ENCODE measurements around the gene TSGA10. TPM values are rescaled to one million over a fixed set of nuclear protein-coding genes. Genes with fewer than 3 reads are reported as not detected.
"Not testable (repeated sequence)": the region's sequence is repeated elsewhere in the genome, so short reads cannot be mapped to it uniquely, and the experiment has no call there.

TSGA10 gene
- total RNA-seq, 1 experiment from 2014 or later, result 10.5 TPM

- no peak for DNase-seq (ENCODE audit: low read depth, low spot score)
- in situ Hi-C loops (cut with HindIII; ENCODE audit: low pct_unique_long_range_greater_than_20kb, low sequenced_read_pairs), result no loop called here
Measured at GRCh38 chr2:99027856-99028255, 126.9 kb downstream of the TSGA10 start.

GRCh38 chr2:99000708-99001107 lies 154.0 kb downstream of the TSGA10 start:
- in situ Hi-C loops (cut with HindIII; ENCODE audit: low pct_unique_long_range_greater_than_20kb, low sequenced_read_pairs), result no loop called here
- DNase-seq (ENCODE audit: low read depth, low spot score), result no peak

GRCh38 chr2:98988695-98989094 lies 166.0 kb downstream of the TSGA10 start:
- in situ Hi-C loops (cut with HindIII; ENCODE audit: low pct_unique_long_range_greater_than_20kb, low sequenced_read_pairs); DNase-seq (ENCODE audit: low read depth, low spot score): not testable (repeated sequence)

DNA sequence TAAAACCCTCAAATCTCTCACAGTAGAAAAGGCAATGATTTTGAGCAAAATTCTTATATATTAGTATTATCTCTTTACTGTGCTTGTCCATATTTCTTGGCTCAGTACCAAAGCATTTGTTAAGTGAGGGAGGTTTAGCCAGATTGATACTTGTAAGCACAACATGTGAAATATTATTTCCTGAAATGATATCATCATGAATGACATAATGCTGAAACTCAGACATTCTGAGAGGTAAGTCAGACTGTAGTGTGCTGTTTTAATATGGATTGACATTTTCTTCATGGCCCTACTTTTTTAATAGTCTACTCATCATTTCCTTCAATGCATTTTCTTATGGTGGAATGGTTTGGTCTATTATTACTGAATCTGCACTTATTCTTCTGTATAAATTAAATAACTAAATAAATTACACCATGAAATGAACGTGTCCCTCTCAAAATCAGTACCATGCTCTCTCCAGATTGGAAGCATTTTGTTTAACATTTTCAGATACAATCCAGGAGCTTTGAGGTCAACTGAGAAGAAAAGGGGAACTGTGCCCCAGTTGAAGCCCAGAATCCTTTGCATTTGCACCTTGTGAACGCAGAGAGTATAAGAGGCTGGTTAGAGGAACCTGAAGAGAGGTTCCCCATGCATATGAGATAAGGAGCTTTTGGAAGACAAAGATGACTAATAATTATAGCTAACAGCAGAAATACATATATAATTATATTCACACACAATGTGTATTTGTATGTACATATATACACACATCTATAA lies 168.7 kb downstream of the TSGA10 start:
- DNase-seq (ENCODE audit: low read depth, low spot score), result no peak
- in situ Hi-C loops (cut with HindIII; ENCODE audit: low pct_unique_long_range_greater_than_20kb, low sequenced_read_pairs), result no loop called here

GRCh38 chr2:98975611-98976010 lies 179.1 kb downstream of the TSGA10 start:
- no peak for DNase-seq (ENCODE audit: low read depth, low spot score)
- in situ Hi-C loops (cut with HindIII; ENCODE audit: low pct_unique_long_range_greater_than_20kb, low sequenced_read_pairs), result no loop called here

GRCh38 chr2:98972582-98973167 lies 182.1 kb downstream of the TSGA10 start:
- DNase-seq (ENCODE audit: low read depth, low spot score), result no peak
- in situ Hi-C loops (cut with HindIII; ENCODE audit: low pct_unique_long_range_greater_than_20kb, low sequenced_read_pairs), result no loop called here

DNA sequence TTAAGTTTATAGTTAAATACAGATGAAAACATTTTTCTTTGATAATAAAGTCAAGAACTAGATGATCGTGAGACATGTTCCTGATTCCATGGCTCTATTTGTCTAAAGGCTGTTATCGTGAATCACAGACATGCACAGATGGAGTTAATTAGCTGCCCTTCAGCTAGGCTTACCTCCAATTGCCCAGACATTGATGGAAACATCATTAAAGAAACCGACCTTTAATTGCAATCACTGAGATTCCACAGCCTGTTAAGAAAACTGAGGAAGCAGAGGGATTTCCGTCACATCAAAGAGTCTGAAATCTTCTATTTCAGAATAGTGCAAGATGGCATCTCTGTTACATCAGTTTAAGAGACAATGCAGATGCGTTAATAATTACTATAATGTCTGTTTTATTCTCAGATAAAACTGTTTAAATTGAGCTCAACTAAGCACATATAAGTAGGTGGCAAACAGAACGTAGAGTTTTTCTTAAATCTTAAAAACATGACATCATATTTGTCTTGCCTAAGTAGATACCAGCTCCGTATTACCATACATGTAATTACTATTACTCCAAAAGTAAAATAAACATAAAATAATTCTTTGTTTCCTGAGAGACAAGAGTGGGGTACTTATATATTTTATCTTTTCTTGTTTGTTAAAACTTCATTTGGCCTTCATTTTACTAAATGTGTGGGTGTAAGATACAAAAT lies 194.8 kb downstream of the TSGA10 start:
- no peak for DNase-seq (ENCODE audit: low read depth, low spot score)
- in situ Hi-C loops (cut with HindIII; ENCODE audit: low pct_unique_long_range_greater_than_20kb, low sequenced_read_pairs), result no loop called here

- in situ Hi-C loops (cut with HindIII; ENCODE audit: low pct_unique_long_range_greater_than_20kb, low sequenced_read_pairs), result no loop called here
- no peak for DNase-seq (ENCODE audit: low read depth, low spot score)
Measured at GRCh38 chr2:98952966-98953365, 201.8 kb downstream of the TSGA10 start.

DNA sequence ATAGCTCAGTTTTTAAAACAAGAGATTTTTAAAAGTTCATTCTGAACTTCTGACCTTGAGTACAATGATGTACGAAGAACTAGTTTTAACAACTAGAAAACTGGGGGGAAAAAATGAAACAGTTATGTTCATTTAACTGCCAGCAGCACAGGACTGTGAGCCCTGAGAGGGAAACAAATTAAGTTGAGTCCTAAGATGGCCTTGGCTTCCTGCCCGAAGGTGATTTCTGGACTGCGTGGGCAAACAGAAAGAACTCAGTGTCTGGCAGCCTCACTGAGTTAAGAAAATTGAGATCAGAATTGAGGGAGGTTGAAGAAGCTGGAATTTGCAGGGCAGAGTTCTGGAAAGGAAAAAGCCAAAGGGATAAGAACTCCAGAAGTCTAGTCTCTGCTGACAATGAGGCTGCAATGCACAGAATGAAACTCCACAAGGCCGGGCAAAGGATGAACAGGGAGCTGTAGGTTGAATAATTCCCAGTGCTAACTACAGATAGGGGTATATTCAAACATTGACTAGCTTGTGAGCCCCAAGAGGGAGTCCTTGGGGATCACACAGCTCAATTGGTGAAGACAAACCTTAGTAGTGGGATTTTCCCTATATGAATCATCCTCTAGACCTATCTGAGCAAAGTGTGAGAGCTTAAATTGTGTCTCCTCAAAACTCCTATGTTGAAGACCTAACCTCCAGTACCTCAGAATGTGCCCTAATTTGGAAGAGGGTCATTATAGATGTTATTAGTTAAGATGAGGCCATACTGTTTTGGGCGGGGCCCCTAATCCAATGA lies 205.6 kb downstream of the TSGA10 start:
- in situ Hi-C loops (cut with HindIII; ENCODE audit: low pct_unique_long_range_greater_than_20kb, low sequenced_read_pairs), result no loop called here

GRCh38 chr2:98947554-98947953 lies 207.2 kb downstream of the TSGA10 start:
- DNase-seq (ENCODE audit: low read depth, low spot score), result no peak
- in situ Hi-C loops (cut with HindIII; ENCODE audit: low pct_unique_long_range_greater_than_20kb, low sequenced_read_pairs), result no loop called here

More for the DNA sequence above, 205.6 kb downstream of the TSGA10 start:
- no peak for DNase-seq (ENCODE audit: low read depth, low spot score)

Small RNA genes lying within 50 kb of the gene (small RNA-seq; reads per million reads assigned to genes)
- gene AC092587.1, result 0 reads per million in 2 experiments

Other genes with a start within 250 kb of the TSGA10 start
- 0.95 and 1.0 TPM in 2 replicates for gene CRACDL, start 218.7 kb downstream of the TSGA10 start, total RNA-seq (2014; rRNA removed; shearing (Covaris generic))
- gene C2orf15, start 13.2 kb downstream of the TSGA10 start, total RNA-seq (2014; rRNA removed; shearing (Covaris generic)), result 1.4 TPM in 1 of 2 replicates, not detected in the other
- gene LIPT1, start within 50 bp of the TSGA10 start, total RNA-seq (2014; rRNA removed; shearing (Covaris generic)), result 13.7 and 13.8 TPM in 2 replicates
- gene MITD1, start 26.1 kb upstream of the TSGA10 start, total RNA-seq (2014; rRNA removed; shearing (Covaris generic)), result 28.5 and 29.5 TPM in 2 replicates
- 92.6 and 98.0 TPM in 2 replicates for gene MRPL30, start 26.2 kb upstream of the TSGA10 start, total RNA-seq (2014; rRNA removed; shearing (Covaris generic))
- not detected in 2 replicates for gene LYG2, start 100.7 kb upstream of the TSGA10 start, total RNA-seq (2014; rRNA removed; shearing (Covaris generic))
- gene LYG1, start 146.3 kb upstream of the TSGA10 start, total RNA-seq (2014; rRNA removed; shearing (Covaris generic)), result 0.29 and 0.50 TPM in 2 replicates
- 63.1 and 71.9 TPM in 2 replicates for gene TXNDC9, start 181.4 kb upstream of the TSGA10 start, total RNA-seq (2014; rRNA removed; shearing (Covaris generic))
- gene EIF5B, start 182.4 kb upstream of the TSGA10 start, total RNA-seq (2014; rRNA removed; shearing (Covaris generic)), result 7.2 and 12.1 TPM in 2 replicates

Measured in SK-MEL-5 (cell line).